ENCODE data around the gene HIVEP3.

DNA sequence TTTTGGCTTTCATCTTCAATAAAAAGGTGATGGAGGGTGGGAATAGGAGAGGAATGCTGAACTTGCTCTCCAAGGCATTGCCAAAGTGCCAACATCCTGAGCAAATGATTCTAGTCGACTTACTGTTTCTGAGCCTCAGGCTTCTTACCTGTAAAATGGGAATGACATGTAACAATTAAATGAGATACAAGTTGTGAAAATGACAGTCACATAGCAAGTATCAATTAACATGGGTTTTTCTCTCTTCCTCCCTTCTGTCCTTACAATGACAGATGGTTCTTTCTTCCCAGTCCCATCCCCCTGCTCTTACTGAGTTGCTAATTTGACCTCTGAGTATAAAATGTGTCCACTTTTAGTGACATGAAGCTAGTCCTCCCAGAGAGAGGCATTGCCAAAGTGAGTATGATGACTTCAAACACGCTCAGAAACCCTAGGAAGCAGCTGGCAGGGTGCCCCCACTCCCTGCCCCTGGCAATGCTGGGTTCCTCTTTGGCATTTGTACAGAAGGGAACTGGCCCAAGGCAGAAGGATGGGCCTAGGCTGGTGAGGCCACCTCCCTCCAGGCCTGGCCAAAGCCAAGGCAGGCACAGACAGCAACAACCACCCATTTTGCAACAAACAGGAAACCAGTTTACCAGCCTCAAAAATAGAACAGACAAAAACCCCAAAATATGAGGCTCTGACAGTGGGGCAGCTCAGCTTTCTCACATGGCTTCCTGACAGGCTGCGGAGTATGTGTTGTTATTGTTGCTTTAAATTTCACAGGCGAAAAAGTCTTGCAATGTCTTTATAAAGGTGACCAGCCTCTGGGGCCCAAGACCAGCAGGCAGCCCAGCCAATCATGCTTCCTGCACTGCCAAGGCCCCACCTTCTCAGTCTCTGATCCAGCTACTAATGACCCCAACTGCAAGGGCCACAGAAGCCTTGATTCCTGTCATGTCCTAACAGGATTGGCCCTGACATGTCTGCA lies 115.9 kb downstream of the HIVEP3 start:
- TF ChIP-seq POLR2AphosphoS5 (IDR thresholded peaks at IDR 0.05; ENCODE audit: low read depth, low read length) (no peak), SIN3A (IDR thresholded peaks at IDR 0.05; ENCODE audit: borderline replicate concordance, insufficient read depth, low read length) (no peak), TAF1 (IDR thresholded peaks at IDR 0.05; ENCODE audit: borderline replicate concordance, insufficient read depth, low read length) (no peak)
- TF ChIP-seq, protein P1, sequence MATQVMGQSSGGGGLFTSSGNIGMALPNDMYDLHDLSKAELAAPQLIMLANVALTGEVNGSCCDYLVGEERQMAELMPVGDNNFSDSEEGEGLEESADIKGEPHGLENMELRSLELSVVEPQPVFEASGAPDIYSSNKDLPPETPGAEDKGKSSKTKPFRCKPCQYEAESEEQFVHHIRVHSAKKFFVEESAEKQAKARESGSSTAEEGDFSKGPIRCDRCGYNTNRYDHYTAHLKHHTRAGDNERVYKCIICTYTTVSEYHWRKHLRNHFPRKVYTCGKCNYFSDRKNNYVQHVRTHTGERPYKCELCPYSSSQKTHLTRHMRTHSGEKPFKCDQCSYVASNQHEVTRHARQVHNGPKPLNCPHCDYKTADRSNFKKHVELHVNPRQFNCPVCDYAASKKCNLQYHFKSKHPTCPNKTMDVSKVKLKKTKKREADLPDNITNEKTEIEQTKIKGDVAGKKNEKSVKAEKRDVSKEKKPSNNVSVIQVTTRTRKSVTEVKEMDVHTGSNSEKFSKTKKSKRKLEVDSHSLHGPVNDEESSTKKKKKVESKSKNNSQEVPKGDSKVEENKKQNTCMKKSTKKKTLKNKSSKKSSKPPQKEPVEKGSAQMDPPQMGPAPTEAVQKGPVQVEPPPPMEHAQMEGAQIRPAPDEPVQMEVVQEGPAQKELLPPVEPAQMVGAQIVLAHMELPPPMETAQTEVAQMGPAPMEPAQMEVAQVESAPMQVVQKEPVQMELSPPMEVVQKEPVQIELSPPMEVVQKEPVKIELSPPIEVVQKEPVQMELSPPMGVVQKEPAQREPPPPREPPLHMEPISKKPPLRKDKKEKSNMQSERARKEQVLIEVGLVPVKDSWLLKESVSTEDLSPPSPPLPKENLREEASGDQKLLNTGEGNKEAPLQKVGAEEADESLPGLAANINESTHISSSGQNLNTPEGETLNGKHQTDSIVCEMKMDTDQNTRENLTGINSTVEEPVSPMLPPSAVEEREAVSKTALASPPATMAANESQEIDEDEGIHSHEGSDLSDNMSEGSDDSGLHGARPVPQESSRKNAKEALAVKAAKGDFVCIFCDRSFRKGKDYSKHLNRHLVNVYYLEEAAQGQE (IDR thresholded peaks at IDR 0.05; ENCODE audit: insufficient read depth in 1 of 2, low read depth in 2 of 2, low read length in 2 of 2), result no peak
